ENCODE data around the gene SAMD14.

SAMD14 gene

DNA sequence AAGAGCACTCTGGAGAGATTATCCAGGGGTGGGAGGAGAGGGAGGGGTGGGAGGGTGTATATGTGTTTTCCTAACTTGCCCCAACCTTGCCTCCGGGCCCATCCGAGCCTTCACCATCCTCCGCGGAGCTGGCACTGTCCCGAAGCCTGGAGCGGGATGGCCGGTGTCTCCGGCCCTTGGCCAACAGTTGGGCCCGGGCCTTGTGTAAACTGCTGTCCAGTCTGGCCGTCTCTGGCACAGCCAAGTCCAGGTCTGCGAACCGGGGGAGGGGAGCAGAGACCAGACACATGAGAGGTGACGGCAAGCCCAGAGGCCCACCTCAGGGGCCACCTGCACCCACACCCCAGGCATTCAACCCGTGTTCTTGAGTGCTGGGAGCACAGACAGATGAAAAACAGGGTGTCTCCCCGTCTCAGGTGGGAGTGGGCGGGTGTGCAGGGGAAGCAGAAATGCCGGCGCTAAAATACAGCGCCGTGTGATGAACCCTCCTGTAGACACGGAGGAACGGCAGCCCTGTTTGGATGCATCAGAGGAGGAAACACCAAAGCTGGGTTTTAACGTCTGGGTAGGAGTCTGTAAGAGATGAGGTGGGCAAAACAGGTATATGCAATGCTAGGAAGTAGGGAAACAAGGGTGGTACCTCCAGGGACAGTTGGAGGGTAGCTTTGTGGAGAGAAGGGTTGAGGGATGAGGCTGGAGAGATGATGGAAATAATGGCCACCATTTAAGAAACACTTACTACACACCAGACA is 11.7 kb downstream of the SAMD14 start:
- no peak for TF ChIP-seq CTCF (IDR thresholded peaks at IDR 0.05; ENCODE audit: low read depth, low read length, missing control alignments)
- in situ Hi-C loops (cut with HindIII; ENCODE audit: low sequenced_read_pairs) = no loop called here
- H3K4me3 ChIP-seq (ENCODE audit: low read depth, low read length) = no peak overlapping the region
- no peak for DNase-seq (ENCODE audit: low read depth)

DNA sequence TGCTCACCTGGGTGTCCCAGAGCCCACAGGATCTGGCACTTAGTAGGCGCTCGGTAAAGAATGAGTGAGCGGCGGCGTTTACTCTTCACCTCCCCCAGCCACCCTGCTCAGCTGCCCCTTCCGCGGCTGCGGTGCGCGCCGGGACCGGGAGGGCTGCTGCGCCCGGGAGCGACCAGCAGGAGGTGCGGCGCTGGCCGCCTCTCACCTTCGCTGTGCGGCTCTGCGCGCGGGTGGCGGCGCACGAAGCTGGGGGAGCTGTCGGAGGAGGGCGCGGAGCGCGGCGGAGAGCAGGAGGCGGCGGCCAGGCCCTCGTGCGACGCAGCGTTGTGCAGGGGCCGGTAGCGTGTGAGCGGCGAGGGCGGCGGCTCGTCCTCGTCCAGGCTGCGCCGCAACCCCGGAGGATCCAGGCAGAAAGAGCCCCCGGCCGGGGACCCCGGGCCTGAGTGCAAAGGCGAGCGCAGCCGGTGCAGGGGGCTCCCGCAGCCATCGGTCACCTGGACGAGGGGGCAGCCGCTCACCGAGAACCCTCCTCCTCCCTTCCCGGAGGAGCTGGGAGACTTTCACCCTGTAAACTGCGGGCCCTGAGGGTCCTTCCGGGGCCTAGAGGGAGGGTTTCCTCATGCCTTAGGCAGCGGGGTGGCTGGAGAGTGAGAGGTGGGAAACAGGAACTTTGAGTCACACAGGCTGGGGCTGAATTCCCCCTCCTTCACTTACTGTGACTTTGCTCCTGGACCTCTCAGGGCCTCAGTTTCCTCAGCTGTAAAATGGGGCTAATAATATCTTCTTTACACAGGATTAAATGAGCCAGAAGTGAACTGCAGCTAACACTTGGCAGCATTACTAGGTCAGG is 12.5 kb downstream of the SAMD14 start:
- no peak overlapping the region for H3K4me3 ChIP-seq (ENCODE audit: low read depth, low read length)
- TF ChIP-seq CTCF (IDR thresholded peaks at IDR 0.05; ENCODE audit: low read depth, low read length, missing control alignments) = peak; percentile 62
- DNase-seq (ENCODE audit: low read depth) = no peak
- in situ Hi-C loops (cut with HindIII; ENCODE audit: low sequenced_read_pairs) = no loop called here

GRCh38 chr17:50115756-50116155 is 14.2 kb downstream of the SAMD14 start:
- no peak overlapping the region for H3K4me3 ChIP-seq (ENCODE audit: low read depth, low read length)
- in situ Hi-C loops (cut with HindIII; ENCODE audit: low sequenced_read_pairs) = no loop called here
- DNase-seq (ENCODE audit: low read depth) = no peak
- no peak for TF ChIP-seq CTCF (IDR thresholded peaks at IDR 0.05; ENCODE audit: low read depth, low read length, missing control alignments)

- in situ Hi-C loops (cut with HindIII; ENCODE audit: low sequenced_read_pairs) = no loop called here
- no peak overlapping the region for H3K4me3 ChIP-seq (ENCODE audit: low read depth, low read length)
- peak; percentile 80 for TF ChIP-seq CTCF (IDR thresholded peaks at IDR 0.05; ENCODE audit: low read depth, low read length, missing control alignments)
- DNase-seq (ENCODE audit: low read depth) = no peak
Measured at GRCh38 chr17:50114849-50115357, 15.1 kb downstream of the SAMD14 start.

DNA sequence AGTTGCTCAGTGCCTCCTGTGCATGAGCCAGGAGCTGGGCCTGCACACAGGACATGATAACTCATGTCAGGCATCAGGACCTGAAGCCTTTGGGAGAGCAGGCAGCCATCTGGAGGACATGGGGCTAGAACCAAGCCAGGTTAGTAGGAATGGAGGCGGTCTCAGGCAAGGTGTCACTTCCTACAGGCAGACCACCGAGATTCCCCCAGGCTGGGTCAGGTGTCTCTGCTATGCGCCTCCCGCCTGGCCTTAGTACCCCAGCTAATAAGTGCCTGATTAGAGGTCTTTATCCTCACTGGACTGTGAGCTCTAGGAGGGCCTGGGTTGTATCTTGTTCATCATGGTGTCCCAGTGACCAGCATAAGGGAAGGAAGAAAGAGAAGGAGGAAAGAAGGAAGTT is 15.6 kb downstream of the SAMD14 start:
- DNase-seq (ENCODE audit: low read depth) = no peak
- no peak for TF ChIP-seq CTCF (IDR thresholded peaks at IDR 0.05; ENCODE audit: low read depth, low read length, missing control alignments)
- in situ Hi-C loops (cut with HindIII; ENCODE audit: low sequenced_read_pairs) = no loop called here
- H3K4me3 ChIP-seq (ENCODE audit: low read depth, low read length) = no peak overlapping the region

- no peak overlapping the region for H3K4me3 ChIP-seq (ENCODE audit: low read depth, low read length)
- no peak for DNase-seq (ENCODE audit: low read depth)
- no peak for TF ChIP-seq CTCF (IDR thresholded peaks at IDR 0.05; ENCODE audit: low read depth, low read length, missing control alignments)
- in situ Hi-C loops (cut with HindIII; ENCODE audit: low sequenced_read_pairs) = no loop called here
Measured at GRCh38 chr17:50113624-50114320, 16.2 kb downstream of the SAMD14 start.

Measured in astrocyte of the cerebellum (primary cell).